HepG2 (cell line): ENCODE results near the gene SH3BP5.

Experiments used
- GZF1 ChIP-seq: sonication (generic); formaldehyde crosslinking; IDR thresholded peaks from 2 replicates; pipeline ENCODE4 v1.5.1; 2020; ENCODE audit warnings: mild to moderate bottlenecking, missing genetic modification reagents
- JUND ChIP-seq: sonication (generic); formaldehyde crosslinking; IDR thresholded peaks from 2 replicates; pipeline ENCODE4 v1.8.0; 2022; ENCODE audit warnings: mild to moderate bottlenecking, missing genetic modification reagents
- KLF12 ChIP-seq: sonication (generic); formaldehyde crosslinking; IDR thresholded peaks from 2 replicates; pipeline ENCODE4 v1.4.0; 2020; ENCODE audit warnings: missing genetic modification reagents, borderline replicate concordance
- SUZ12 ChIP-seq: fragments of 150-350 bp; IDR thresholded peaks from 2 replicates; pipeline ENCODE4 v1.6.1; 2014; ENCODE audit warnings: low read depth, low read length
- TP53 ChIP-seq: sonication (generic); formaldehyde crosslinking; conservative IDR thresholded peaks from 2 replicates; pipeline ENCODE4 v1.4.0; 2020; ENCODE audit warnings: missing genetic modification reagents
- YEATS2 ChIP-seq: sonication (generic); formaldehyde crosslinking; IDR thresholded peaks from 2 replicates; pipeline ENCODE4 v1.4.0; 2020; ENCODE audit warnings: missing genetic modification reagents, borderline replicate concordance

GRCh38 chr3:15307580-15307979 is 24.8 kb downstream of the SH3BP5 start:
- TF ChIP-seq KLF12 (CRISPR knock-in tag), result no peak
- no peak for TF ChIP-seq YEATS2 (CRISPR knock-in tag)
- no peak for TF ChIP-seq JUND (CRISPR knock-in tag)
- TF ChIP-seq GZF1, result no peak
- no peak for TF ChIP-seq SUZ12
- no peak for TF ChIP-seq TP53
